WI38 (cell line): ENCODE measurements around the gene SEL1L.
"Not testable (repeated sequence)": the region's sequence is repeated elsewhere in the genome, so short reads cannot be mapped to it uniquely, and the experiment has no call there.

ENCODE experiments used
- H3K4me3 ChIP-seq: 2 replicates; pipeline ENCODE4 v1.5.1; 2011; ENCODE audit warnings: low read depth, mild to moderate bottlenecking, control low read depth, low read length
- CTCF ChIP-seq: IDR thresholded peaks from 2 replicates; pipeline ENCODE4 v1.5.1; 2012; ENCODE audit warnings: low read depth, mild to moderate bottlenecking, control low read depth, low read length

SEL1L gene

GRCh38 chr14:81561084-81561775 is 27.6 kb upstream of the SEL1L start:
- no peak for TF ChIP-seq CTCF
- no peak overlapping the region for H3K4me3 ChIP-seq

GRCh38 chr14:81559385-81559784 is 25.7 kb upstream of the SEL1L start:
- H3K4me3 ChIP-seq, result no peak overlapping the region
- no peak for TF ChIP-seq CTCF

- no peak for TF ChIP-seq CTCF
- H3K4me3 ChIP-seq, result no peak overlapping the region
These were observed 23.5 kb upstream of the SEL1L start for GRCh38 chr14:81557146-81557545.

- no peak overlapping the region for H3K4me3 ChIP-seq
- no peak for TF ChIP-seq CTCF
These were observed 22.0 kb upstream of the SEL1L start for GRCh38 chr14:81555684-81556083.

DNA sequence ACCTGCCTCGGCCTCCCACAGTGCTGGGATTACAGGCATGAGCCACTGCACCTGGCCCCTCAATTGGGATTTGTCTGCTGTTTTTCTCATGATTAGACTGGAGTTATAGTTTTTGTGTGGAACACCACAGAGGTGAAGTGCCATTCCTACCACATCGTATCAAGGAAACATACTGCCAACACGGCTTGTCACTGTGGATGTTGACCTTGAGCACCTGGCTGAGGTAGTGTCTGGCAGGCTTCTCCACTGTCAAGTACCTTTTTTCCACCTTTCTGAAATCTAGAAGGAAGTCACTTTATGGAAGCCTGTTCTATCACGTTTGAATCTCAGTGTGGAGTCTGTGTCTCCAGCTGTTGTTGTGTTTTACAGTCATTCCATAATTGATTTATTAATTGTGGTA is 21.4 kb upstream of the SEL1L start:
- no peak overlapping the region for H3K4me3 ChIP-seq
- TF ChIP-seq CTCF, result no peak

DNA sequence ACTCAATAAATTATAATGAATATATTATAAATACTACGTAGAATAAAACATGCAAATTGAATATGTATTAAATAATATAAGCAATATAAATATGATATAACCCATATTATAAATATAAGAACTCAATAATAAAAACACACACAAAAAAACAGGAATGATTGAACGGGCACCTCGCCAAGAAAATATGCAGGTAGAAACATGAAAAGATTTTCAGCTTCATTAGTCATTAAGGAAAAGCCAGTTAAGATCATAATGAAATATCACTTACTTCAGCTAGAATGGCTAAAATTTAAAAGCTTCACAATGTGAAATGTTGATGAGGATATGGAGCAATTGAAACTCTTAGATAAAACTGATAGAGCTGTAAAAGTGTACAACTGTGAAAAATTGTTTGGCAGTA is 17.8 kb upstream of the SEL1L start:
- TF ChIP-seq CTCF, result no peak
- H3K4me3 ChIP-seq, result no peak overlapping the region

GRCh38 chr14:81550001-81550637 is 16.5 kb upstream of the SEL1L start:
- H3K4me3 ChIP-seq, result no peak overlapping the region
- TF ChIP-seq CTCF, result no peak

GRCh38 chr14:81541206-81541605 is 7.6 kb upstream of the SEL1L start:
- H3K4me3 ChIP-seq, result not testable (repeated sequence)
